ENCODE results near the gene VPS51.

GRCh38 chr11:65095427-65095826 lies 587 bp upstream of the VPS51 start:
- TF ChIP-seq CTCF (IDR thresholded peaks at IDR 0.05 in 2 of 3, conservative IDR thresholded peaks at IDR 0.05 in 1 of 3; ENCODE audit: borderline replicate concordance in 1 of 3, insufficient read depth in 1 of 3, low read depth in 2 of 3, low read length in 2 of 3): no peak
- TF ChIP-seq ZFX (IDR thresholded peaks at IDR 0.05): no peak
- no peak for TF ChIP-seq POLR2A (IDR thresholded peaks at IDR 0.05; ENCODE audit: borderline replicate concordance, extremely low read depth, insufficient read depth, insufficient read length)
- TF ChIP-seq POLR2AphosphoS5 (IDR thresholded peaks at IDR 0.05; ENCODE audit: low read depth, low read length): no peak

Data from HCT116 (cell line).